Transverse colon (tissue), 4 donors: ENCODE results near the gene CDKAL1. TPM values are rescaled to one million over a fixed set of nuclear protein-coding genes. Genes with fewer than 3 reads are reported as not detected.

Source experiments
- DNase-seq: peaks from one replicate; pipeline ENCODE4 v3.0.0-alpha.2; 2019
- H3K27ac ChIP-seq, 4 donors: fragments of 200-600 bp; sonication (generic); 2 replicates each; pipeline ENCODE4 v1.5.1; 2016 to 2018; ENCODE audit warnings: inconsistent platforms in 4 of 4
- H3K27me3 ChIP-seq: fragments of 200-600 bp; sonication (generic); 2 replicates; pipeline ENCODE4 v1.5.1; 2017; ENCODE audit warnings: inconsistent platforms
- H3K36me3 ChIP-seq, 4 donors: fragments of 200-600 bp; sonication (generic); 2 replicates each; pipeline ENCODE4 v1.5.1; 2017 to 2019; ENCODE audit warnings: inconsistent platforms in 4 of 4
- H3K4me1 ChIP-seq, 4 donors: fragments of 200-600 bp; sonication (generic); 2 replicates each; pipeline ENCODE4 v1.5.1; 2017 to 2020; ENCODE audit warnings: inconsistent platforms in 4 of 4
- H3K4me3 ChIP-seq, 4 donors: fragments of 200-600 bp; sonication (generic); 1 replicate in 1 of 4; 2 replicates in 3 of 4; pipeline versions ENCODE4 v1.5.1 to v1.6.1; 2017 to 2019; ENCODE audit warnings: inconsistent platforms in 4 of 4
- H3K9me3 ChIP-seq, 2 donors: fragments of 200-600 bp; sonication (generic); 2 replicates each; pipeline ENCODE4 v1.5.1; 2017 to 2019; ENCODE audit warnings: inconsistent platforms in 2 of 2
- CTCF ChIP-seq, 5 experiments: fragments of 200-600 bp in 3 of 5; fragments of 450-650 bp in 2 of 5; sonication (generic) in 3 of 5; IDR thresholded peaks; 1 replicate in 2 of 5; 2 replicates in 3 of 5; pipeline ENCODE4 v1.5.1; 2016 to 2017; ENCODE audit warnings: antibody characterized with exemption in 5 of 5, inconsistent platforms in 3 of 5, mild to moderate bottlenecking in 2 of 5, moderate library complexity in 1 of 5
- EP300 ChIP-seq: sonication (generic); formaldehyde crosslinking; IDR thresholded peaks from one replicate; pipeline ENCODE4 v1.6.1; 2017; ENCODE audit warnings: antibody characterized with exemption, low read depth
- POLR2A ChIP-seq: fragments of 450-650 bp; IDR thresholded peaks from one replicate; pipeline ENCODE4 v1.6.1; 2016; ENCODE audit warnings: antibody characterized with exemption, mild to moderate bottlenecking, moderate library complexity
- POLR2AphosphoS5 ChIP-seq, 3 donors: sonication (generic); formaldehyde crosslinking; IDR thresholded peaks; one replicate each; pipeline ENCODE4 v1.6.1; 2016; ENCODE audit warnings: antibody characterized with exemption in 3 of 3
- whole genome bisulfite sequencing, 2 donors: methylation state at CpG; one replicate each; pipeline ENCODE4 v1.1.5; 2018; ENCODE audit warnings: low coverage in 1 of 2; 5-methylcytosine and 5-hydroxymethylcytosine counted together
- in situ Hi-C, 4 donors: fragments of 200-750 bp; cut with MboI; loops; one replicate each; pipeline versions ENCODE4 v1.15.0 to v1.15.1; 2017; ENCODE audit warnings: low sequenced_read_pairs in 3 of 4, low pct_ligation_motif_present in 1 of 4, low pct_unique_long_range_greater_than_20kb in 1 of 4
- intact Hi-C: fragments of 100-400 bp; cut with DNase I; formaldehyde crosslinking; loops from one replicate; pipeline ENCODE4 v1.15.1; 2023; ENCODE audit warnings: low total_unique reads
- total RNA-seq, 4 donors: library from RNA; depleted of rRNA; stranded (reverse); fragments of >200 nt; gene quantifications; one replicate each; pipeline ENCODE4 v1.1.0, GENCODE V29; 2016

Gene CDKAL1
- total RNA-seq, 4 donors from 2014 or later: 4.8 to 21.7 (median 12.5) TPM

- in situ Hi-C loops (no loop called here), intact Hi-C loops (no loop called here)
- DNase-seq: no peak
- H3K9me3 ChIP-seq: no peaks in the 10 kb centered on the region
- no peaks in the 10 kb centered on the region for H3K36me3 ChIP-seq
- H3K4me1 ChIP-seq: no peaks in the 10 kb centered on the region
- H3K27ac ChIP-seq: no peak overlapping the region
- H3K27me3 ChIP-seq: no peaks in the 10 kb centered on the region
- TF ChIP-seq POLR2AphosphoS5 (IDR thresholded peaks at IDR 0.05) (no peak), CTCF (IDR thresholded peaks at IDR 0.05) (no peak), EP300 (no peak), POLR2A (no peak)
- 100% methylated on average over 1 of the region's 1 CpG for WGBS, 2 donors
- H3K4me3 ChIP-seq: no peak overlapping the region
Measured at GRCh38 chr6:20581070-20581469, 46.8 kb downstream of the CDKAL1 start.

GRCh38 chr6:20582586-20583443 lies 48.6 kb downstream of the CDKAL1 start:
- H3K36me3 ChIP-seq: no peaks in the 10 kb centered on the region
- TF ChIP-seq POLR2AphosphoS5 (IDR thresholded peaks at IDR 0.05): no peak
- no peak for TF ChIP-seq CTCF (IDR thresholded peaks at IDR 0.05)
- in situ Hi-C loops: no loop called here
- intact Hi-C loops: no loop called here
- H3K9me3 ChIP-seq: no peaks in the 10 kb centered on the region
- no peak overlapping the region for H3K4me3 ChIP-seq
- no peak for DNase-seq
- no peak overlapping the region for H3K27ac ChIP-seq
- H3K27me3 ChIP-seq: no peaks in the 10 kb centered on the region
- 80 to 93% methylated on average over 4 of the region's 4 CpGs for WGBS, 2 donors
- H3K4me1 ChIP-seq: no peaks in the 10 kb centered on the region

- Histone ChIP-seq H3K36me3 (no peaks in the 10 kb centered on the region), H3K4me1 (no peaks in the 10 kb centered on the region), H3K27ac (no peak overlapping the region), H3K9me3 (no peaks in the 10 kb centered on the region), H3K27me3 (no peaks in the 10 kb centered on the region), H3K4me3 (no peak overlapping the region)
- TF ChIP-seq EP300 (no peak), POLR2A (no peak), CTCF (IDR thresholded peaks at IDR 0.05) (no peak), POLR2AphosphoS5 (IDR thresholded peaks at IDR 0.05) (no peak)
- in situ Hi-C loops: no loop called here
- DNase-seq: no peak
- intact Hi-C loops: no loop called here
- WGBS, 2 donors: 50 to 52% methylated on average over 3 of the region's 3 CpGs
Measured at GRCh38 chr6:20583444-20583800, 49.2 kb downstream of the CDKAL1 start.

GRCh38 chr6:20584100-20584731 lies 50.0 kb downstream of the CDKAL1 start:
- DNase-seq: no peak
- Histone ChIP-seq H3K4me3 (no peak overlapping the region), H3K9me3 (no peaks in the 10 kb centered on the region), H3K36me3 (no peaks in the 10 kb centered on the region), H3K27me3 (no peaks in the 10 kb centered on the region), H3K27ac (no peak overlapping the region), H3K4me1 (peaks cover 0 to 4% (median 0%) of the 10 kb centered on the region in 4 donors)
- 79 to 89% methylated on average over 1 to 2 of the region's 2 CpGs for WGBS, 2 donors
- intact Hi-C loops: no loop called here
- TF ChIP-seq EP300: no peak
- TF ChIP-seq POLR2A: no peak
- in situ Hi-C loops: no loop called here
